OCI-LY7 (cell line): ENCODE data around the gene SLC15A2. TPM values are rescaled to one million over a fixed set of nuclear protein-coding genes. Genes with fewer than 3 reads are reported as not detected.

Experiments used
- Bru-seq: library from RNA; stranded (reverse); fragments of 400-500 nt; gene quantifications from one replicate; lab custom pipeline; 2021; lab: Mats Ljungman, UMichigan
- BruChase-seq, 2 experiments: library from RNA; stranded (reverse); fragments of 400-500 nt; gene quantifications; one replicate each; lab custom pipeline; 2021; lab: Mats Ljungman, UMichigan
- BruUV-seq: library from RNA; stranded (reverse); fragments of 400-500 nt; replicated peaks from 2 replicates; lab custom pipeline; 2021; lab: Mats Ljungman, UMichigan
- CTCF ChIA-PET: fragments of 300-600 bp; sonication (Branson Sonifier 250); formaldehyde crosslinking; loops from one replicate; lab custom pipeline; 2022; ENCODE audit warnings: antibody characterized with exemption; ENCODE audit not compliant: unreplicated experiment; lab: Charles Lee
- POLR2A ChIA-PET: fragments of 300-600 bp; sonication (Branson Sonifier 250); formaldehyde crosslinking; loops from one replicate; lab custom pipeline; 2022; ENCODE audit warnings: antibody characterized with exemption; lab: Charles Lee
- DNase-seq: peaks from one replicate; pipeline ENCODE4 v3.0.0-alpha.2; 2015; ENCODE audit warnings: low spot score
- H2AFZ ChIP-seq: fragments of 200-600 bp; sonication (generic), shearing (Covaris generic); 2 replicates; pipeline ENCODE4 v1.6.1; 2014; ENCODE audit warnings: mild to moderate bottlenecking, antibody characterized with exemption, low read length, moderate library complexity
- H3K27ac ChIP-seq: fragments of 200-600 bp; sonication (generic); 2 replicates; pipeline ENCODE4 v1.5.1; 2014; ENCODE audit warnings: mixed run types, low read depth, mild to moderate bottlenecking, moderate library complexity, low read length, inconsistent platforms; ENCODE audit not compliant: poor library complexity, severe bottlenecking
- H3K36me3 ChIP-seq: fragments of 200-600 bp; sonication (generic); 2 replicates; pipeline ENCODE4 v1.6.1; 2014; ENCODE audit warnings: mild to moderate bottlenecking, antibody characterized with exemption, low read length, moderate library complexity, mixed read lengths; ENCODE audit not compliant: insufficient read depth
- H3K4me1 ChIP-seq: fragments of 200-600 bp; sonication (generic); 2 replicates; pipeline ENCODE4 v1.5.1; 2014; ENCODE audit warnings: mild to moderate bottlenecking, low read length; ENCODE audit not compliant: insufficient read depth, poor library complexity, severe bottlenecking
- H3K4me2 ChIP-seq: fragments of 200-600 bp; sonication (generic); 2 replicates; pipeline ENCODE4 v1.6.1; 2014; ENCODE audit warnings: mild to moderate bottlenecking, low read length
- H3K4me3 ChIP-seq: fragments of 200-600 bp; sonication (generic); 2 replicates; pipeline ENCODE4 v1.5.1; 2014; ENCODE audit warnings: mild to moderate bottlenecking, low read depth, low read length; ENCODE audit not compliant: poor library complexity, severe bottlenecking
- H3K79me2 ChIP-seq: fragments of 200-600 bp; sonication (generic); 2 replicates; pipeline ENCODE4 v1.6.1; 2016; ENCODE audit warnings: low read depth, mild to moderate bottlenecking, low read length, moderate library complexity, mixed read lengths; ENCODE audit not compliant: insufficient read depth
- H3K9me2 ChIP-seq: fragments of 200-600 bp; sonication (generic); 2 replicates; pipeline ENCODE4 v1.6.1; 2016; ENCODE audit warnings: mild to moderate bottlenecking, low read length, mixed read lengths; ENCODE audit not compliant: insufficient read depth
- H3K9me3 ChIP-seq: fragments of 200-600 bp; sonication (generic); 2 replicates; pipeline ENCODE4 v1.6.1; 2014; ENCODE audit warnings: mild to moderate bottlenecking, mixed run types, low read length, mixed read lengths
- H4K20me1 ChIP-seq: fragments of 200-600 bp; sonication (generic); 2 replicates; pipeline ENCODE4 v1.6.1; 2014; ENCODE audit warnings: mild to moderate bottlenecking, antibody characterized with exemption, low read length, moderate library complexity, mixed read lengths; ENCODE audit not compliant: insufficient read depth
- EZH2phosphoT487 ChIP-seq: fragments of 200-600 bp; sonication (generic); IDR thresholded peaks from 2 replicates; pipeline ENCODE4 v1.6.1; 2018; ENCODE audit warnings: low read depth, borderline replicate concordance, mild to moderate bottlenecking, mixed run types, antibody characterized with exemption, low read length, moderate library complexity, mixed read lengths
- intact Hi-C: fragments of 100-400 bp; cut with micrococcal nuclease; formaldehyde crosslinking; loops from one replicate; pipeline ENCODE4 v1.10.0; 2022; ENCODE audit not compliant: unreplicated experiment
- long read RNA-seq: library from polyadenylated mRNA; stranded (forward); transcript quantifications from one replicate; pipeline ENCODE4 v2.0.0, GENCODE V29; 2022
- total RNA-seq, 2 experiments: library from RNA; depleted of rRNA in 1 of 2; stranded (reverse); fragments of >200 nt in 1 of 2; shearing (Covaris generic) in 1 of 2; gene quantifications; 2 replicates each; pipeline ENCODE4 v1.2.3, GENCODE V29; 2014 to 2022
- TF ChIP-seq, protein P1 (sequence below): fragments of 200-600 bp; sonication (generic); conservative IDR thresholded peaks from 2 replicates; pipeline ENCODE4 v1.5.1; 2014; ENCODE audit warnings: mild to moderate bottlenecking, antibody characterized with exemption, low read length, moderate library complexity, mixed read lengths

SLC15A2 gene, protein sequence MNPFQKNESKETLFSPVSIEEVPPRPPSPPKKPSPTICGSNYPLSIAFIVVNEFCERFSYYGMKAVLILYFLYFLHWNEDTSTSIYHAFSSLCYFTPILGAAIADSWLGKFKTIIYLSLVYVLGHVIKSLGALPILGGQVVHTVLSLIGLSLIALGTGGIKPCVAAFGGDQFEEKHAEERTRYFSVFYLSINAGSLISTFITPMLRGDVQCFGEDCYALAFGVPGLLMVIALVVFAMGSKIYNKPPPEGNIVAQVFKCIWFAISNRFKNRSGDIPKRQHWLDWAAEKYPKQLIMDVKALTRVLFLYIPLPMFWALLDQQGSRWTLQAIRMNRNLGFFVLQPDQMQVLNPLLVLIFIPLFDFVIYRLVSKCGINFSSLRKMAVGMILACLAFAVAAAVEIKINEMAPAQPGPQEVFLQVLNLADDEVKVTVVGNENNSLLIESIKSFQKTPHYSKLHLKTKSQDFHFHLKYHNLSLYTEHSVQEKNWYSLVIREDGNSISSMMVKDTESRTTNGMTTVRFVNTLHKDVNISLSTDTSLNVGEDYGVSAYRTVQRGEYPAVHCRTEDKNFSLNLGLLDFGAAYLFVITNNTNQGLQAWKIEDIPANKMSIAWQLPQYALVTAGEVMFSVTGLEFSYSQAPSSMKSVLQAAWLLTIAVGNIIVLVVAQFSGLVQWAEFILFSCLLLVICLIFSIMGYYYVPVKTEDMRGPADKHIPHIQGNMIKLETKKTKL
- 14.0 and 15.1 TPM in 2 replicates for total RNA-seq (2014; rRNA removed; shearing (Covaris generic))
- total RNA-seq (2022): 15.2 and 25.3 TPM in 2 replicates
- Bru-seq, nascent RNA: percentile 91 among the genes with signal in this experiment
- percentile 91 among the genes with signal in this experiment for BruChase-seq, experiment 1, labeled RNA remaining after a 6-hour chase
- BruChase-seq, experiment 2, labeled RNA remaining after a 2-hour chase: percentile 96 among the genes with signal in this experiment
- long read RNA-seq, partial matches to known transcripts: 2 of 8 reads
- long read RNA-seq, other reads (novel, unspliced or antisense): 6 of 8 reads

DNA sequence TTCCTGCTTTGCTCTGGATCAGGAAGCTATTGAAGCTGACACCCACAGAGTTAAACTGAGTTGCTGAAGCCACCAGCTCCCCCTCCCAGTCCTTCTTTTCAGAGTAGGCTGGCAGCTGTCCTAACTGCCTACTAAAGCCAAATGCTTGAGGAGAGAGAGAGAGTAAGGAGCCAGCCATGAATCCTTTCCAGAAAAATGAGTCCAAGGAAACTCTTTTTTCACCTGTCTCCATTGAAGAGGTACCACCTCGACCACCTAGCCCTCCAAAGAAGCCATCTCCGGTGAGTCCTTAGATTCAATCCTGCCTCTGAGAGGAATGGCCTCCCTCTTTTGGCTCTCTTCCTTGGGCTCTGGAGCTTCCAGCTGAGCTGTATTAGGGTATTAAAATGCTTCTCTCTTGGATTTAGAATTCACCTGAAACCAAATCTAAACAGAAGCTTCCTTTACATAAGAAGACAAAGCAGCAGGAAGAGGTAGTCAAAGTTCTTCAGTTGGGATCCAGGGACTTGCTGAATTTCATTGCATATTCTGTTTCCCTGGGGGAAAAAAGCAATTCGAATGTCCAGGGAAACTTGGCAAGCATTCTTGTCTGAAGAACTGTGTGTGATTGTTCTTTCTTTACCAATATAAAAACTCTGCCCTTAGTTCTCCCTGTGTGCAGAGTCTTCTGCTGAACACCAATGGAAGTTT, at the start of gene SLC15A2:
Gene SLC15A2 (plus strand): TSS at position 101 of the 690 bp plus-strand sequence. CDS start 76 bp downstream, at position 177.
- no peaks in the 10 kb centered on the region for H3K79me2 ChIP-seq
- H3K4me2 ChIP-seq: no peak within 1 kb of the TSS
- H2AFZ ChIP-seq: no peak within 1 kb of the TSS
- H3K9me3 ChIP-seq: no peaks in the 10 kb centered on the region
- DNase-seq: no peak
- H3K4me1 ChIP-seq: no peaks in the 10 kb centered on the region
- ChIA-PET POLR2A (interaction anchor here (0.6 to 1.4 kb wide), 5 partner anchors 24 to 160 kb away, joined by 3 to 7 read pairs (median 4); partner anchors contain the start of gene CD86), CTCF (no interaction called here)
- intact Hi-C loops: no loop called here
- no peaks in the 10 kb centered on the region for H3K9me2 ChIP-seq
- BruUV-seq: no TSS peak
- TF ChIP-seq, protein P1, sequence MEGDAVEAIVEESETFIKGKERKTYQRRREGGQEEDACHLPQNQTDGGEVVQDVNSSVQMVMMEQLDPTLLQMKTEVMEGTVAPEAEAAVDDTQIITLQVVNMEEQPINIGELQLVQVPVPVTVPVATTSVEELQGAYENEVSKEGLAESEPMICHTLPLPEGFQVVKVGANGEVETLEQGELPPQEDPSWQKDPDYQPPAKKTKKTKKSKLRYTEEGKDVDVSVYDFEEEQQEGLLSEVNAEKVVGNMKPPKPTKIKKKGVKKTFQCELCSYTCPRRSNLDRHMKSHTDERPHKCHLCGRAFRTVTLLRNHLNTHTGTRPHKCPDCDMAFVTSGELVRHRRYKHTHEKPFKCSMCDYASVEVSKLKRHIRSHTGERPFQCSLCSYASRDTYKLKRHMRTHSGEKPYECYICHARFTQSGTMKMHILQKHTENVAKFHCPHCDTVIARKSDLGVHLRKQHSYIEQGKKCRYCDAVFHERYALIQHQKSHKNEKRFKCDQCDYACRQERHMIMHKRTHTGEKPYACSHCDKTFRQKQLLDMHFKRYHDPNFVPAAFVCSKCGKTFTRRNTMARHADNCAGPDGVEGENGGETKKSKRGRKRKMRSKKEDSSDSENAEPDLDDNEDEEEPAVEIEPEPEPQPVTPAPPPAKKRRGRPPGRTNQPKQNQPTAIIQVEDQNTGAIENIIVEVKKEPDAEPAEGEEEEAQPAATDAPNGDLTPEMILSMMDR: no peak
- TF ChIP-seq EZH2phosphoT487: no peak
- no peaks in the 10 kb centered on the region for H4K20me1 ChIP-seq
- H3K4me3 ChIP-seq: no peak within 1 kb of the TSS
- H3K36me3 ChIP-seq: peaks cover 51% of the 10 kb centered on the region
- no peak within 1 kb of the TSS for H3K27ac ChIP-seq

DNA sequence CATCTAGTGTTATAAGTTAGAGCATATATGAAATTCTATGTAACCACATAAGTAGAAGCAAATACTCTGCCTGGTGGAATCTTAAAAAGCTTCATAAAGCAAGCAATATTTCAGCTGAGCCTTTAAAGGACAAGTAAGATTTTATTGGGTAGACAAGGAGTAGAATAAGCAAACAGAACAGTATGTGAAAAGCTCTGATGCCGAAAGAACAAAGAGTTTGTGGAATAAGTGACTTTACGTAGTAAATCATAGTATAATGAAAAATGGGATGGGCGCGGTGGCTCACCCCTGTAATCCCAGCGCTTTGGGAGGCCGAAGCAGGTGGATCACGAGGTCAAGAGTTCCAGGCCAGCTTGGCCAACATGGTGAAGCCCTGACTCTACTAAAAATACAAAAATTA, 49.3 kb upstream of the SLC15A2 start:
- intact Hi-C loops: no loop called here

More for the DNA sequence above, 49.3 kb upstream of the SLC15A2 start:
- TF ChIP-seq, protein P1: no peak
- no peak for TF ChIP-seq EZH2phosphoT487
- Histone ChIP-seq H2AFZ (no peak overlapping the region), H3K36me3 (peaks cover 77% of the 10 kb centered on the region), H3K4me2 (no peak overlapping the region), H3K9me2 (no peaks in the 10 kb centered on the region), H3K9me3 (no peaks in the 10 kb centered on the region), H3K4me3 (no peak overlapping the region), H4K20me1 (no peaks in the 10 kb centered on the region), H3K79me2 (peaks cover 64% of the 10 kb centered on the region), H3K4me1 (no peaks in the 10 kb centered on the region), H3K27ac (no peak overlapping the region)
- BruUV-seq: no TSS peak
- CTCF ChIA-PET: no interaction called here
- POLR2A ChIA-PET: interaction anchor here (1.0 to 1.3 kb wide), 2 partner anchors 12 to 72 kb away, joined by 3 to 4 read pairs; no protein-coding TSS in a partner anchor
- DNase-seq: no peak
